Stimulated activated naive CD8-positive, alpha-beta T cell treated with anti-CD3 and anti-CD28 coated beads, Interleukin-15, Interleukin-2, amounts not matched to agents 100 ng/mL and 50 ng/mL, for 24 hours (primary cell): ENCODE results near the gene C12orf57.

Experiments
- H3K27ac Mint-ChIP-seq: one replicate; pipeline ENCODE4 v1.8.0; 2021; ENCODE audit warnings: mild to moderate bottlenecking, mixed read lengths
- H3K27me3 Mint-ChIP-seq: one replicate; pipeline ENCODE4 v1.8.0; 2021; ENCODE audit warnings: mixed read lengths
- H3K36me3 Mint-ChIP-seq: one replicate; pipeline ENCODE4 v1.8.0; 2021; ENCODE audit warnings: low read depth, mixed read lengths
- H3K4me1 Mint-ChIP-seq: one replicate; pipeline ENCODE4 v1.8.0; 2021; ENCODE audit warnings: low read depth, mixed read lengths
- H3K4me3 Mint-ChIP-seq: one replicate; pipeline ENCODE4 v1.8.0; 2021; ENCODE audit warnings: mild to moderate bottlenecking, mixed read lengths
- H3K9me3 Mint-ChIP-seq: one replicate; pipeline ENCODE4 v1.8.0; 2021; ENCODE audit warnings: mixed read lengths

C12orf57 gene

DNA sequence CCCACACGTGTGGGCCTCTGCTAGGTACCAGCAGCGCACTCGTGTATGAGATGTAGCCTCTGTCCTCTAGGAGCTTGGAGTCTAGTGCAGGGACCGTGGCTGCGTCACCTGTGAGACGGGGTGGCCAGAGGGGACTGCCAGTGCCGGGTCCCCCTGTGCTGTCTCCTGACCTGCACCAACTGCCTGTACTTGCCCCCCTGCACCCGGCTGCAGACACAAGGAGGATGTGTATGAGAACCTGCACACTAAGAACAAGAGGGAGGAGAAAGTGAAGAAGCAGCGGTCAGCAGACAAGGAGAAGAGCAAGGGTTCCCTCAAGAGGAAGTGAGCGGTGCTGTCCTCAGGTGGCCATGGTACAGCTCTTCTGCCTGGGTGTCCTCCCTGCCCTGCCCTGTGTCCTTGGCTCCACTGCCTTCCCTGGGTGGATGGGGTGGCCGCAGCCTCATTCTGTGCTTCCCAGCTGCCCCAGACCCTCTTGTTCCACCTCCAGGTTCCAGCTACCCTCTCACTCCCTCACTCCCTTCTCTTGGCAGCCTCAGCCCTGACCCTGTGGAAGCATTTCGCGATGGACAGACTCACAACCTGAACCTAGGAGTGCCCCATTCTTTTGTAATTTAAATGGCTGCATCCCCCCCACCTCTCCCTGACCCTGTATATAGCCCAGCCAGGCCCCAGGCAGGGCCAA lies 16.9 kb downstream of the C12orf57 start:
- Mint-ChIP-seq H3K27ac (peak overlapping the region; percentile 95), H3K4me1 (peaks cover 92% of the 10 kb centered on the region), H3K27me3 (no peaks in the 10 kb centered on the region), H3K9me3 (no peaks in the 10 kb centered on the region), H3K36me3 (peaks cover 72% of the 10 kb centered on the region), H3K4me3 (peak overlapping the region; percentile 98)

DNA sequence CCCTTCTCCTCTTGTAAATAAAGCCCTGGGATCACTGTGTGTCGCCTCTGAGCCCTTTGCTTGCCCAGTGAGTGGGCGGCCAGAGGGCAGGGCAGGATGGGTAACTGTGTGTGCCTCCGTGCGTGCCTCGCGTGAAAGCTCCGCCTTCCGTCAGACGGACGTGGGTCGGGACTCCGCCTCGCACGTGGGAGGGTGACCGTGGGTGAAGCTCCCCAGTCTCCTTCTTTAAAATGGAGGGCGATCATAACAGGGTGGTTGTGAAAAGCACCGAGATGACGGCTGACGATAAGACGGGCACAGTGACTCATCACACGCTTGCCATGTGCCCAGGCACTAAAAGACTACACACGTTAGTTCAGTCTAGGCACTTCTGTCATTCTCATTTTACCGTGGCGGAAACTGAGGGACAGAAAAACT lies 17.5 kb downstream of the C12orf57 start:
- Mint-ChIP-seq H3K27ac (peak overlapping the region; percentile 95), H3K36me3 (peaks cover 72% of the 10 kb centered on the region), H3K4me1 (peaks cover 92% of the 10 kb centered on the region), H3K27me3 (no peaks in the 10 kb centered on the region), H3K4me3 (peak overlapping the region; percentile 98), H3K9me3 (no peaks in the 10 kb centered on the region)

DNA sequence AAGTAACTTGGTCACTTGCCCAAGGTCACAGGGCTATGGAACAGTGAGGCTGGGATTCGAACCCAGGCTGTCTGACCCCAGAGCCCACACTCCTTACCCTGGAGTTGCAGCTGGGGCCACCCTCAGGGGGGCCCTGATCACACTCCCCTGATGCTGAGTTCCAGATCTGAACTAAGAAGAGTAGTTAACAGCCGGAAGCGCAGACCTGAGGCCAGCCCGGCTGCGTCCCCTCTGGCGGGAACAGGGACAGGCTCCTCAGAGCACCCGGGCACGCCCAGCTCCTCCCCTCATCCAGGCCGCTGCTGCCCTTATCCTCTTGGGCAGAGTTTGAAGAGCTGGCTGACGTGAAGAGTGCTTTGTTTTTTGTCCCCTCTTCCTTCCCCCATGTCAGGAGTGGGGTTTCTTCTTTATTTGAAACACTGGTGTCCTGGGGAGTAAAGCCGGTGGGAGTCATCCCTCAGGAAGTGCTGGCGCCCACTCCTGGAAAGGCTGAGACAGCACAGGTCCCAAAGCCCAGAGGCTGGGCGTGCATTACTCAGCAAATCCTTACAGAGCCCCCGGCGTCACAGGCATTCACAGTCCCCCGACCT lies 18.0 kb downstream of the C12orf57 start:
- peak overlapping the region; percentile 98 for H3K4me3 Mint-ChIP-seq
- H3K9me3 Mint-ChIP-seq, result no peaks in the 10 kb centered on the region
- no peaks in the 10 kb centered on the region for H3K27me3 Mint-ChIP-seq
- H3K27ac Mint-ChIP-seq, result peak overlapping the region; percentile 95
- H3K4me1 Mint-ChIP-seq, result peaks cover 92% of the 10 kb centered on the region
- H3K36me3 Mint-ChIP-seq, result peaks cover 71% of the 10 kb centered on the region

DNA sequence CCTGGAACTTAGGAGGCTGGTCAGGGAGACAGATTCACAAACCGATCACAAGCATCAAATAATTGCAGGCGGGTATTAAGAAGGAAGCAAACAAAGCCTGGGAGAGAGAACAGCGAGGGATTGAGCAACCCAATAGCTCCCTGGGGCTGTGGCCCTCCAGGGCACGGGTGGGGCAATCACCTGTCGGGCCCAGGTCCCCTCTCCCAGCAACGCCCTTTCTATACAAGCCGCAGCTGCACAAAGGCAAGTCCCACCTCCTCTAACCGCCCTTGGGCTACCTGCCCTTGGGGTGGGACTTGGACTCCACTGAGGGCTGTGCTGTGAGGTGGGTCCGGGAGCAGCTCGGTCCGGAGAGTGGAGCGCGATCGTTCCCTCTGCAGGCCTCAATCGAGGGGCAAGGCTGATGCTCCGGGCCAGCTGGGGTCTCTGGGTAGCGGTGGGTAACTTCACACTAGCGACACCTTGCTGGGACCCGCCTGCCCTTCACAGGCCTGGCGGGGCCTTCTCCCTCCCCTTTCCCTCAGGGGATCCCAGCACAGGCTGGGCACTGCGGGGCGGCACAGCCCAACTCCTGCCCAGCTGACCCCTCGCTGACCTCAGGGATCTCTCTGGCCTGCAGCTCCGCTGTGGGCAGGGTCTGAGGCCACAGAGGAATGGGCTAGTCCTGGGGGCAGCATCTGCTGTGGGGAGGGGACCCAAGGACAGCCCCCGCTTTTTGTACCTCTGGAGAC lies 18.6 kb downstream of the C12orf57 start:
- Mint-ChIP-seq H3K27me3 (no peaks in the 10 kb centered on the region), H3K9me3 (no peaks in the 10 kb centered on the region), H3K27ac (peak overlapping the region; percentile 95), H3K4me1 (peaks cover 92% of the 10 kb centered on the region), H3K36me3 (peaks cover 70% of the 10 kb centered on the region), H3K4me3 (peak overlapping the region; percentile 98)

DNA sequence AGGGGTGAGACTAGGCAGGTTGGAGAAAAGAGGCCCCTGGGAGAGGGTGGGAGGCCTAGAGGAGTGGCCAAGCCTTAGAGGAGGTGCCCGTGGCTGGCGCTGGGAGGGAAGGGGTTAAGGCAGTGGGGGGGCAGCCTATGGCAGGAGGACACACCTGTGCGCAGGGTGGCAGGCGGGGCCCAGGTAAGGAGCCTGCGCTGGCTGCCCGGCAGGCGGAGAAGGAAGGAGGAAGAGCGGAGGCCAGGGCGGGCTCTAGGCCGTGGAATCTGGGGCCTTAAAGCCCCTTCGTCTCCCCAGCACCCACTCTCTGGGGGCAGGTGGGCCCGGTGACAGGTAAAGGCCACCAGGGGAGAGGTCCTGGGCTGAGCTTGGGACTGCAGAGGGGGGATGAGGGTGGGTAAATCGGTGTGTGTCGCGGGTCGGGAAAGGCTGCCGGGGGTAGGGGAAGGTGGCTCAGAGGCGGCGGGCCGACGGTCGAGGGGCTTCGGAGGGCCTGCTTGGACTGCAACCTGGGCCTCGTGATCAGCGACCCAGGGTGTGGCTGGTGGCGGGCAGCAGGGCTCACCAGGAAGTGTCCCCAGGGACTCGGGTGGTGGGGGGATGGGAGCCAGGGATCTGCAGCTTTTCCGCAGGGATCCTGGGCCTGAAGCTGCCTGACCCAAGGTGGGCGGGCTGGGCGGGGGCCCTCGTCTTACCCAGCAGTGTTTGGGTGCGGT lies 19.4 kb downstream of the C12orf57 start:
- peak overlapping the region; percentile 32 for H3K4me3 Mint-ChIP-seq
- peak overlapping the region; percentile 95 for H3K27ac Mint-ChIP-seq
- peaks cover 92% of the 10 kb centered on the region for H3K4me1 Mint-ChIP-seq
- H3K27me3 Mint-ChIP-seq, result no peaks in the 10 kb centered on the region
- peaks cover 70% of the 10 kb centered on the region for H3K36me3 Mint-ChIP-seq
- H3K9me3 Mint-ChIP-seq, result no peaks in the 10 kb centered on the region

DNA sequence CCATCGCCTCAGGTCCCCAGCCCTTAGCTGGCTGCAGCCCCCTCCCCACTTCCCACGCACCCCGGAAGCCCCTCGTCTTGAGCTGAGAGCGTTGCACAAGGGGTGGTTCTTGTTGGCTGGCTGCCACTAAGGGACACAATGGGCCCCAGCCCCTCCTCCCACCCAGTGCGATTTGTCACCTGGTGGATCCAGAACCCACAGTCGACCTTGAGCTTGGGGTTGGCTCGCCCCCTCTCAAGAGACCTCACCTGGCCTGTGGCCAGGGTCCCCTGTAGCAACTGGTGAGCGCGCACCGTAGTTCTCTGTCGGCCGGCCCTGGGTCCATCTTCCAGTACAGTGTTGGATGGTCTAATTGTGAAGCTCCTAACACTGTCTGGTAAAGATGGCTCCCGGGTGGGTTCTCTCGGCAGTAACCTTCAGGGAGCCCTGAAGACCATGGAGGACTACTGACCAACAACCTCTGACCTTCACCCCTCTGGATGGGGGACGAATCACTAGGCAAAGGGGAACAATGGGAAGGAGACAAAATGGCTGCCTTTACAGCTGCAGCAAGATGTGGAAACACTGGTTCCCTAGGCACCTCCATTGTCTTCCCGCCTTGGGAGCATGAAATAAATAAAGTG lies 20.1 kb downstream of the C12orf57 start:
- no peaks in the 10 kb centered on the region for H3K9me3 Mint-ChIP-seq
- H3K27me3 Mint-ChIP-seq, result no peaks in the 10 kb centered on the region
- H3K4me3 Mint-ChIP-seq, result no peak overlapping the region
- peaks cover 70% of the 10 kb centered on the region for H3K36me3 Mint-ChIP-seq
- peak overlapping the region; percentile 94 for H3K27ac Mint-ChIP-seq
- peaks cover 92% of the 10 kb centered on the region for H3K4me1 Mint-ChIP-seq

DNA sequence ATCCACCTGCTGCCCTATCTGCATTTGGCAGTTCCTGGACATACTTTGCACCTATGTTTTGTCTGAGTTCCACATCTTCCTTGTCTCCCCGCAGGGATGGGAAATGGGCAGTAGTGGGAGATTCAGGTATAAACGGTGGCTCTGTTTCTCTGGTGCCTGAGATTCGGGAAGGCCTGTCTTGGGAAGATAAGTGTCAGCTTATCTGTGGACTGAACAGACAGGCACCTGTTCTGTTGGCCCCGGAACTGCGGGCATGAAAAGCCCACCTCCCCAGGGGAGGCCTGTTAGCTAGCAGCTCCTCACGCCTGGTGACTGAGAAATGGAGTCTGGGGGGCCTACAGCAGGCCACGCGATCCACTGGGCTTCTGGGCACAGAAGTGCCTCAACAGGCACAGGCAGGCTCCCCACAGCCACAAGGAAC lies 20.8 kb downstream of the C12orf57 start:
- H3K4me1 Mint-ChIP-seq, result peaks cover 90% of the 10 kb centered on the region
- peak overlapping the region; percentile 94 for H3K27ac Mint-ChIP-seq
- peaks cover 70% of the 10 kb centered on the region for H3K36me3 Mint-ChIP-seq
- peak overlapping the region; percentile 26 for H3K4me3 Mint-ChIP-seq
- no peaks in the 10 kb centered on the region for H3K9me3 Mint-ChIP-seq
- H3K27me3 Mint-ChIP-seq, result no peaks in the 10 kb centered on the region

DNA sequence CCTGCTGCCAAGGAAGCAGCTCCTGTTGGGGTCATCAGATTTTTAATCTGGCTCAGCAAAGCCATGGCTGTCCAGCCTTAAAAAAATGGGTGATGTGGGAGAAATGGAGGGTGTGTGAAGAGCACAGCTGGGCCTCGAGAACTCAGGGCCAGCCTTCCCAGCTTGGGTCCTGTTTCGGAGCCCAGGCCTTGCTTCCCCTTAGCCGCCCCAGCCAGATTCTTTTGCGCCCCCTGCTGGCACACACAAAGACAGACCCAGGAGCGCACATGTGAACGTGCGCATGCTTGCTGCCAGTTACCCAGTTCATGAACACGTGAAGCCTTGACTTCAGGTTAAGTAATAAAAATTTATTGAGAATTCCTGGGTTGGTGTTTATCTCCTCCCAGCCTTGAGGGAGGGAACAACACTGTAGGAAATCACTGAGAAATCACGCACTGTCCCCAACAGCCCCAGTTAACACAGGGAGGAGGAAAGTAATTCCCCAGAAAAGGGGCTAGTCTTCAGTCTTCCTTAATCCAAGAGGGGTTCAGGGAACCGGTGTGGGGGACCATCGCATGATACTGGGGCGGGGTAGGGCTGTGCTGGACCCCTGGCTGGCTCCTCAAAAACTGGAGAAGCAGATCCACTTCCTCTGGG lies 21.3 kb downstream of the C12orf57 start:
- peak overlapping the region; percentile 45 for H3K4me3 Mint-ChIP-seq
- H3K4me1 Mint-ChIP-seq, result peaks cover 85% of the 10 kb centered on the region
- peaks cover 72% of the 10 kb centered on the region for H3K36me3 Mint-ChIP-seq
- H3K27ac Mint-ChIP-seq, result peak overlapping the region; percentile 94
- H3K27me3 Mint-ChIP-seq, result no peaks in the 10 kb centered on the region
- H3K9me3 Mint-ChIP-seq, result no peaks in the 10 kb centered on the region

DNA sequence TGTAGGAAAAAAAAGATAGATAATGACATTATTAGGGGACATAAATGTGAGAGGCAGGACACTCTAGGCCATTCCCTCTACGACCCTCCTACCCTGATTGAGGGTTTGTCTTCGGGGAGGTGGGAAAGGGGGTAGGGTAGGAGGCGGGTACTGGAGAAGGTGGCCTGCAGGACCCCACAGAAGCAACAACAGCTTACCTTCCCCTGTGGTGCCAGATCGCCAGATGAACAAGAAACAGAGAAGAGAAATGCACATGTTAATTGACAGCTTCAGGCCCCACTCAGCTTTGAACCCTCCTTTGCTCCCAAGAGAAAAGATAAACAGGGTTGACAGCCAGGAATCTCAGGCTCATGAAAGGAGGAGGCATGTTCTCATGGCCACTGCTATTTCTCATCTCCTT lies 21.9 kb downstream of the C12orf57 start:
- Mint-ChIP-seq H3K4me3 (peak overlapping the region; percentile 45), H3K27me3 (no peaks in the 10 kb centered on the region), H3K36me3 (peaks cover 68% of the 10 kb centered on the region), H3K27ac (peak overlapping the region; percentile 94), H3K4me1 (peaks cover 80% of the 10 kb centered on the region), H3K9me3 (no peaks in the 10 kb centered on the region)

DNA sequence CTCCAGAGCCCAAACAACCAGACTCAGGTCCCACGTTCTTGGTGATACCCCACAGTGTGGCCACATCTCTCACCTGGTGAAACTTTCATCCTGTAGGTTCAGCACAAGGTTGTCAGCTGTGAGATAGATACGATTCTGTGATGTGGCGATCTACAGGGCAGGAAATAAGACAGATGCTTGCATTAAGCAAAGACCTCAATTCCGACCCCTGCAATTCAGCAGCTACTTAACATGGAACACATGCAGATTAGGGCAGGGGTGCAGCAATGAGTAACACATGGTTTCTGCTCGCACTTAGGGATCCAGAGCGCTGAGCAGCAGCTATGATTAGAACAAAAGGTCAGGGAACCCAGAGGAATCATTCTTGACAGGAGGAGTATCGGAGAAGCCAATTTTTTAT lies 22.5 kb downstream of the C12orf57 start:
- Mint-ChIP-seq H3K9me3 (no peaks in the 10 kb centered on the region), H3K4me1 (peaks cover 77% of the 10 kb centered on the region), H3K36me3 (peaks cover 66% of the 10 kb centered on the region), H3K4me3 (peak overlapping the region; percentile 67), H3K27ac (peak overlapping the region; percentile 94), H3K27me3 (no peaks in the 10 kb centered on the region)

DNA sequence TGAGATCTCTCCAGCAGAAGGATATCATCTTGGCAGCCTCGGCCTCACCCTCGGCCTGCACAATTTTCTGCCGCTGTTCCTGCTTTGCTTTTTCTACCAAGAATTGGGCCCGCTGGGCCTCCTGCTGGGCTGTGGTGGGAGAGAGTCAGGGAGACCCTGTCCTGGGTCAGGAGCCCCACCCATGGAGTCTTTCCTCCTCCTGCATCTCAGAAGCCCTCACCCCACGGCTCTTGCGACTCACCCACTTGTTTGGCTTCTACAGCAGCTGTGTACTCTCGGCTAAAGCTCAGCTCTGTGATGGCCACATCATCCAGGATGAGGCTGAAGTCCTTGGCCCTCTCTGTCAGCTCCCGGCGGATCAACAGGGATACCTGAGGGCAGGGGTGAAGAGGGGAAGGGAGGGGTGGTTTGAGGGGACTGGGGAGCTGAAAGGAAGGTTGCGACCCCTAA lies 23.9 kb downstream of the C12orf57 start:
- peak overlapping the region; percentile 78 for H3K27ac Mint-ChIP-seq
- no peaks in the 10 kb centered on the region for H3K27me3 Mint-ChIP-seq
- H3K4me3 Mint-ChIP-seq, result peak overlapping the region; percentile 43
- H3K9me3 Mint-ChIP-seq, result no peaks in the 10 kb centered on the region
- peaks cover 77% of the 10 kb centered on the region for H3K4me1 Mint-ChIP-seq
- H3K36me3 Mint-ChIP-seq, result peaks cover 71% of the 10 kb centered on the region

DNA sequence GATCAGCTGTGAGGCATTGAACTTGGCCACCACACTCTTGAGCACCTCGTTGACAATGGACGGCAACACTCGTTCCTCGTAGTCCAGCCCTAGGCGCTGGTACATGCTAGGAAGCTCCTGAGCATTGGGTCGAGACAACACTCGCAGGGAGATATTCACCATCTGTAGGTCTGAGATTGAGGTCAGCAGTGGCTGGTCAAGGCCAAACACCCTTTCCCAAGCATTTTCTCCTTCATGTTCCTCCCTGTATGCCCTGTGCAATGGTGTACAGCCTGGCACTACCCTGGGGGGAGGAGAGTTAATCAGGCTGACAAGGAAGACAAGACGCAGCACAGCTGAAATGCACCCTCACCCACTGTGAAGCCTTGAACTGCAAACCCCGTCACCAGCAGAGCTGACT lies 24.6 kb downstream of the C12orf57 start:
- Mint-ChIP-seq H3K4me3 (peak overlapping the region; percentile 100), H3K9me3 (no peaks in the 10 kb centered on the region), H3K36me3 (peaks cover 79% of the 10 kb centered on the region), H3K27me3 (no peaks in the 10 kb centered on the region), H3K27ac (peak overlapping the region; percentile 100), H3K4me1 (peaks cover 82% of the 10 kb centered on the region)

DNA sequence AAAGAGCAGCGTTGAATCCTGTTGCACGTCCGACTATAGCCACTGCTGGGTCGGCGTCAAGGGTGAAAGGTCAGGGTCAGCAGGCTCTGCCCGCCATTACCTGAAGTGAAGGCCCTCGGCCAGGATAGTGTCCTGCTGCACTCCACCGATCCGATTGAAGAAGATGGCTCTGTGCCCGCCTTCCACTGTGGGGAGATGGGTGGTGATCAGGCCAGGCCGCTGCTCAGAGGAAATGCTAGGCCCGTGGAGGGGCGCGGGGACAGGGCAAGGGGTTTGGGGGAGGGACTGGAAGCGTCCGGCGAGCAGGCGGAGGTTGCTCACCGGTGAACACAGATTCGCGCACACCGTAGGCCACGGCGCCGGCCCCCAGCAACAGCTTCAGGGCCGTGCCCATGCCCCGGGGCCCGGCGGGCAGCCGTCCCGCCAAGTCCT lies 26.3 kb downstream of the C12orf57 start:
- peaks cover 89% of the 10 kb centered on the region for H3K36me3 Mint-ChIP-seq
- no peaks in the 10 kb centered on the region for H3K9me3 Mint-ChIP-seq
- H3K27ac Mint-ChIP-seq, result peak overlapping the region; percentile 100
- H3K4me3 Mint-ChIP-seq, result peak overlapping the region; percentile 100
- H3K4me1 Mint-ChIP-seq, result peaks cover 76% of the 10 kb centered on the region
- H3K27me3 Mint-ChIP-seq, result no peaks in the 10 kb centered on the region

DNA sequence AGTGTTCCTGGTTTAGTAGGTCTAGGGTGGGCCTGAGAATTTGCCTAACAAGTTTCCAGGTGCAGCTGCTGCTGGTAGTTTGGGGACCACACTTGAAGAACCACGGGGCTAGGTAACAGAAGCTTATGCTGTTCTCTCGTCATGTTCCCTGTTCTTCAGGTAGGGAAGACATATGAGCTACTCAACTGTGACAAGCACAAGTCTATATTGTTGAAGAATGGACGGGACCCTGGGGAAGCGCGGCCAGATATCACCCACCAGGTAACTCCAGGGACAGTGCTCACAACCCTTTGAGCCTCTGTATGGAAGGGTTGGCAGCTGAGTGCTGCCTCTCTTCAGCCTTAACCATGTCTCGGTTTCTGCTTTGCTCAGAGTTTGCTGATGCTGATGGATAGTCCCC lies 30.4 kb downstream of the C12orf57 start:
- H3K27me3 Mint-ChIP-seq, result no peaks in the 10 kb centered on the region
- no peaks in the 10 kb centered on the region for H3K9me3 Mint-ChIP-seq
- H3K27ac Mint-ChIP-seq, result peak overlapping the region; percentile 100
- peaks cover 87% of the 10 kb centered on the region for H3K36me3 Mint-ChIP-seq
- H3K4me1 Mint-ChIP-seq, result peaks cover 39% of the 10 kb centered on the region
- H3K4me3 Mint-ChIP-seq, result peak overlapping the region; percentile 37
